ENCODE data around the gene TRAPPC11. TPM values are rescaled to one million over a fixed set of nuclear protein-coding genes. Genes with fewer than 3 reads are reported as not detected.

Gene TRAPPC11
- total RNA-seq, 1 experiment from 2014 or later: 32.2 TPM

DNA sequence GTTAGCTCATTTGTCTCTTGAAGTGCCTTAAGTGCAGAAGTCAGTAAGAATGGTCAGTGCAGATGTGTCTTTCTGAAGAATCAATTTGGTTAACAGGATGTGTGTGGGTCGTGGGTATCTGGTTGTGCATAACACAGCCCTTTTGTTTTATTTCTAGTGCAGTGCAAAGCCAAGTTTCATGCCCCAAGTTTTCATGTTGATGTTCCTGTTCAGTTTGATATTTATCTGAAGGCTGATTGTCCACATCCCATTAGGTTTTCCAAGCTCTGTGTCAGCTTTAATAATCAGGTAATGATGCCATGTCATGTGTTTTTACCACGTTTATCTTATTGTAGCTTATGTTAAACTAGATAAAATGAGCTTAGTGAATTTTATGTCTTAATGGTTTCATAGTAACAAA is 27.4 kb downstream of the TRAPPC11 start:
- no peak overlapping the region for H3K4me2 ChIP-seq (ENCODE audit: insufficient read depth, insufficient read length, low read length)
- H3K79me2 ChIP-seq (ENCODE audit: insufficient read depth, low read length): no peaks in the 10 kb centered on the region
- DNase-seq: no peak
- H3K9ac ChIP-seq (ENCODE audit: extremely low read depth, insufficient read length, low read length): no peak overlapping the region
- H3K27ac Mint-ChIP-seq: no peak overlapping the region; a peak in 1 of 7 replicates
- H3K4ac ChIP-seq (ENCODE audit: low read depth, low read length): no peak overlapping the region
- H3K27me3 ChIP-seq (ENCODE audit: insufficient read depth, low read length): no peaks in the 10 kb centered on the region
- no peaks in the 10 kb centered on the region for H3K79me1 ChIP-seq (ENCODE audit: insufficient read depth, low read depth, low read length, poor library complexity, severe bottlenecking)
- H3K4me1 Mint-ChIP-seq: no peaks in the 10 kb centered on the region
- H4K5ac ChIP-seq (ENCODE audit: insufficient read length, low read depth, low read length): no peak overlapping the region
- no peak overlapping the region for H2AK5ac ChIP-seq (ENCODE audit: insufficient read length, low read length)
- H4K8ac ChIP-seq (replicated peaks; ENCODE audit: insufficient read length, low read depth, low read length): no peak overlapping the region
- no peak overlapping the region for H2BK15ac ChIP-seq (ENCODE audit: low read depth, low read length)
- no peak overlapping the region for H2BK20ac ChIP-seq (ENCODE audit: low read depth, low read length, poor library complexity, severe bottlenecking)
- no CpG with 5 or more reads among the region's 2 CpGs for WGBS (ENCODE audit: extremely low coverage, insufficient read length, low lambda C conversion rate)
- no peaks in the 10 kb centered on the region for H4K20me1 ChIP-seq (ENCODE audit: control insufficient read depth, insufficient read depth, insufficient read length)
- H2BK12ac ChIP-seq (ENCODE audit: insufficient read length, low read depth, low read length): no peak overlapping the region
- H3T11ph ChIP-seq (ENCODE audit: low read length): no peak overlapping the region
- no peak overlapping the region for H3K4me3 Mint-ChIP-seq
- no peaks in the 10 kb centered on the region for H3K4me1 ChIP-seq (ENCODE audit: insufficient read depth, low read length)
- TF ChIP-seq CTCF (conservative IDR thresholded peaks at IDR 0.05): no peak
- H3K27ac ChIP-seq (ENCODE audit: insufficient read length, low read depth, low read length): no peak overlapping the region
- no peaks in the 10 kb centered on the region for H3K27me3 Mint-ChIP-seq (ENCODE audit: low read depth)
- no peaks in the 10 kb centered on the region for H3K23me2 ChIP-seq (ENCODE audit: insufficient read length, low read depth, low read length, poor library complexity, severe bottlenecking)
- no peak overlapping the region for H2AFZ ChIP-seq (ENCODE audit: low read length)
- no peak overlapping the region for H3K18ac ChIP-seq (ENCODE audit: insufficient read length, low read depth, low read length)
- no peaks in the 10 kb centered on the region for H3K9me3 Mint-ChIP-seq
- H2BK120ac ChIP-seq (ENCODE audit: low read depth, low read length, poor library complexity, severe bottlenecking): no peak overlapping the region
- H3K56ac ChIP-seq (ENCODE audit: insufficient read length, low read depth, low read length): no peak overlapping the region
- H3K9me3 ChIP-seq (ENCODE audit: control insufficient read depth, low read depth, low read length): no peaks in the 10 kb centered on the region
- H3K14ac ChIP-seq (ENCODE audit: insufficient read depth, low read length): no peak overlapping the region
- H2BK5ac ChIP-seq (ENCODE audit: insufficient read length, low read length): no peak overlapping the region
- H3K36me3 Mint-ChIP-seq (ENCODE audit: insufficient read depth in 1 of 3, low read depth in 3 of 3): peaks cover 8 to 68% (median 57%) of the 10 kb centered on the region in 3 experiments
- H4K91ac ChIP-seq (ENCODE audit: insufficient read length, low read depth, low read length): no peak overlapping the region
- no peak overlapping the region for H3K23ac ChIP-seq (ENCODE audit: insufficient read length, low read depth, low read length)

Measured in H9 (cell line).